ENCODE results near the gene L1CAM.

GRCh38 chrX:153917869-153918268, 31.9 kb upstream of the L1CAM start:
- TF ChIP-seq EZH2 (IDR thresholded peaks at IDR 0.05; ENCODE audit: borderline replicate concordance, insufficient read depth, low read depth, low read length, poor library complexity, severe bottlenecking) (no peak), CTCF (IDR thresholded peaks at IDR 0.05) (no peak)
